B cell (primary cell): Measurements from ENCODE around the gene SCN7A.

Experiments used
- EZH2 ChIP-seq: IDR thresholded peaks from 2 replicates; pipeline ENCODE4 v1.6.1; 2012; ENCODE audit warnings: borderline replicate concordance, low read depth, mild to moderate bottlenecking, moderate library complexity, low read length; ENCODE audit not compliant: insufficient read depth, poor library complexity, severe bottlenecking
- TF ChIP-seq, protein P1 (sequence below): fragments of 200-600 bp; IDR thresholded peaks from one replicate; pipeline ENCODE4 v1.8.0; 2022; ENCODE audit warnings: antibody characterized with exemption, mild to moderate bottlenecking

DNA sequence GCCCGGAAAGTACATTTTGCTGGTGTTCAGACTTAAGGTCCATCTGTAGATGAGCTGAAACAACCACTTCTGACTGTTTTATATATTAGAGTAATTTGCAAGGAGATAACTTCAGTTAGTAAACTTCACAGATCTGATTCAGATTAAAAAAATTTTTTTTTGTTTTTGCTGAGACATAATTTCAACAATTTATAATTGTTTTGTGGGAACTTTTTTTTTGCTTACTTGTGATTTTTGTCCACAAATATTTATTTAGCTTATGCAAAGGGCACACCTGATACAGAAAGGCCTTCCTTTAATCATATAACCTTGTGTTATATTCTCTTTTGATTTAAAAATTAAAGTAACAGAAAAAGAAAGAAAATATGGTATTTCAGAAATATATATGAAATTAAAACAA is 108.7 kb downstream of the SCN7A start:
- TF ChIP-seq, protein P1, sequence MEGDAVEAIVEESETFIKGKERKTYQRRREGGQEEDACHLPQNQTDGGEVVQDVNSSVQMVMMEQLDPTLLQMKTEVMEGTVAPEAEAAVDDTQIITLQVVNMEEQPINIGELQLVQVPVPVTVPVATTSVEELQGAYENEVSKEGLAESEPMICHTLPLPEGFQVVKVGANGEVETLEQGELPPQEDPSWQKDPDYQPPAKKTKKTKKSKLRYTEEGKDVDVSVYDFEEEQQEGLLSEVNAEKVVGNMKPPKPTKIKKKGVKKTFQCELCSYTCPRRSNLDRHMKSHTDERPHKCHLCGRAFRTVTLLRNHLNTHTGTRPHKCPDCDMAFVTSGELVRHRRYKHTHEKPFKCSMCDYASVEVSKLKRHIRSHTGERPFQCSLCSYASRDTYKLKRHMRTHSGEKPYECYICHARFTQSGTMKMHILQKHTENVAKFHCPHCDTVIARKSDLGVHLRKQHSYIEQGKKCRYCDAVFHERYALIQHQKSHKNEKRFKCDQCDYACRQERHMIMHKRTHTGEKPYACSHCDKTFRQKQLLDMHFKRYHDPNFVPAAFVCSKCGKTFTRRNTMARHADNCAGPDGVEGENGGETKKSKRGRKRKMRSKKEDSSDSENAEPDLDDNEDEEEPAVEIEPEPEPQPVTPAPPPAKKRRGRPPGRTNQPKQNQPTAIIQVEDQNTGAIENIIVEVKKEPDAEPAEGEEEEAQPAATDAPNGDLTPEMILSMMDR: no peak
- no peak for TF ChIP-seq EZH2
